NOMO-1 treated with DMSO at 0.1 percent for 48 hours (cell line): ENCODE data around the gene HNMT.

Source experiments
- DNase-seq: peaks from one replicate; lab custom pipeline; 2025; ENCODE audit not compliant: unreplicated experiment; lab: John Stamatoyannopoulos, UW

Gene HNMT

DNA sequence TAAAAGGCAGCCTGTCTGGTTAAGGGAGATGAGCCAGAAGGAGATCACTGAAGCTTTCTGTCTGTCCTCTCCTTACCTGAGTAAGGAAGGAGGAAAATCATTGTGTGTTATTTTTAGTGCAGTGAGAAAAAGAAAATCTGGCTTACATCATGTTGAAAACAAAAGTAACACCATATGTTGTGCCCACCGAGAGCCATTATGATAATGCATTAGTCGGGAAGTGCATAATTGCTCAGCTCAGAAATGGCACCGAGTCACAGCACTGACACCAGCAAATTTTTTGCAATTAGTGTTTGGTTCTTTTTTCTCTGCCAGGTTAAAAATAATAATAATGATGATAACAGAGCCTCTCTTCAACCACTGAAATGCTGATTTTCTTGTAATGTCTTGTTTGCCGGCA is 46.6 kb downstream of the HNMT start:
- DNase-seq, result no peak

DNA sequence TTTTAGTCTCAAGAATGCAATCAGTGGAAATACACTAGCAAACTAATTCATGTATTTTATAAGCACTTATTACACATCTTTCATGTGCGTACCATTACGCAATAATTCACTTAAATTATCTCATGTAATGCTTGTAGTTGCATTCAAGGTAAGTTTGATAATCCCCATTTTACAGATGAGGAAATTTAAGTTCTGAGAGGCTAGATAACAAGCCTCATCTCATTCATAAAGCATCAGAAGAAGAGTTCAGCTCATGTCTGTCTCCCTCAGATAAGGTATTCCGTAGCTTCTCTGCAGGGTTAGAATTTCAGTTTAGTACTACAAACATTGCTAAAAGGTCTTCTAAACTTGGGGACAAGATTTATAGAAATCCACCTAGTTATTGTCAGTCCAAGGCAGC is 47.8 kb downstream of the HNMT start:
- no peak for DNase-seq

DNA sequence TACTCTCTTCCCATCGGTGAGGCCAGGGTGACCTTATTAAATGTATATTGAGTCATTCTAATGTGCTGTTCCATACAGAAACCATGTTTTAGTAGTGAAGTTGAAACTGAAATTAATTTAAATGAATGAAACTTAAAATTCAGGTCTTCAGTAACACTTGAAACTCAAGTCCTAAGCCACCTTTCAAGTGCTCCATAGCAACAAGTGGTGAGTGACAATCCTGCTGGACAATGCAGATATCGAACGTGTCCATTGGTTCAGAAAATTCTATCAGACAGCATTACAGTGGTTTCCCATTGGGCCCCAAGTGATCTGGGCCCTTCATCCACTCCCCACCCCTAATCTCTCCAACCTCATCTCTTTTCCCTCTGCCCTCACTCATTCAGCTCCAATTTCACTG is 48.7 kb downstream of the HNMT start:
- DNase-seq, result no peak

DNA sequence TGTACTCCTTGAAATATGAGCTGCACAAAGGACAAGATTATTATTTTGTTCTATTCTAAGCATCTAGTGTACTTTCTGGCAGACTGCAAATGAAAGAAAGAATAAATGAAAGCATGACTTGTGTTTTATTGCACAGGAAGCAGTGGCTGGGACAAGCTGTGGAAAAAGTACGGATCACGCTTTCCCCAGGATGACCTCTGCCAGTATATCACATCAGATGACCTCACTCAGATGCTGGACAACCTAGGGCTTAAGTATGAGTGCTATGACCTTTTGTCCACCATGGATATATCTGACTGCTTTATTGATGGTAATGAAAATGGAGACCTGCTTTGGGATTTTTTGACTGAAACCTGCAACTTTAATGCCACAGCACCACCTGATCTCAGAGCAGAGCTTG is 49.4 kb downstream of the HNMT start:
- DNase-seq, result no peak

- no peak for DNase-seq
Measured at GRCh38 chr2:138015494-138015893, 51.2 kb downstream of the HNMT start.

- no peak for DNase-seq
Measured at GRCh38 chr2:138016351-138017087, 52.2 kb downstream of the HNMT start.

GRCh38 chr2:138017824-138018223 is 53.6 kb downstream of the HNMT start:
- no peak for DNase-seq

GRCh38 chr2:138018866-138019688 is 54.8 kb downstream of the HNMT start:
- no peak for DNase-seq

DNA sequence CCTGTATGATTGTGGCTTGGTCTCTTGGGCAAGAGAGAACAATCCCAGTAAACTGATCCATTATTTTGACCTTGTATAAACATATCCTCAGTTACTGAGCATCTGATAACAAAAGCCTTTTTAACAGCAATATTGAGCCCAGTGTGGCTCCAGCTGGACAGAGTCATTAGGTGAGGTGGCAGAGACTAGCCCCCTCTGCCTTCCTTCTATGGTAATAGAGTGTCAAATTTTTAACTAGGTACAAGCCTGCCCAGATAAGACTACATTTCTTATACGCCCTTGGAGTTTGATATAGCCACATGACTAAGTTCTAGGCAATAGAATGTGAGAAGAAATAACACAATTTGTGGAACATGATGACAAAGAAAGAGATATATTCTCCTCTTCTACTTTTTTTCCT is 56.2 kb downstream of the HNMT start:
- DNase-seq, result no peak

DNA sequence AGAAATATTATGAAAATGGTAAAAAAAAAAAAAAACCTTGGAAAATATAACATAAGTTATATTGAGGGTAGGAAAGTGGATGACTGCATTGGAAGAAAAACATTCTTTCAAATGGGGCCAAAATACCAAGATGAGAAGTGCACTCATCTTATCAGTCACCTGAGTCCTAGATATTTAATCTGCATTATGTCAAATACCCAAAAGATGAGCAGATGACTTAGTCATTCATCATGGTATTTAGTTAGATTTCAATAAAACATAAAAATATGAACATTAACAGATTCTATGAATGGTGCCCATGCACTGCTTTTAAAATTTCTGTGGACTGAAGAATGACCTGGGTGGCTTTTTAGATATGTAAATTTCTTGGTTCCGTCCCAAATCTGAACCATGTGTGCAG is 56.9 kb downstream of the HNMT start:
- no peak for DNase-seq

GRCh38 chr2:138023298-138023697 is 59.0 kb downstream of the HNMT start:
- peak; percentile 30 for DNase-seq

GRCh38 chr2:138023976-138024375 is 59.7 kb downstream of the HNMT start:
- no peak for DNase-seq

DNA sequence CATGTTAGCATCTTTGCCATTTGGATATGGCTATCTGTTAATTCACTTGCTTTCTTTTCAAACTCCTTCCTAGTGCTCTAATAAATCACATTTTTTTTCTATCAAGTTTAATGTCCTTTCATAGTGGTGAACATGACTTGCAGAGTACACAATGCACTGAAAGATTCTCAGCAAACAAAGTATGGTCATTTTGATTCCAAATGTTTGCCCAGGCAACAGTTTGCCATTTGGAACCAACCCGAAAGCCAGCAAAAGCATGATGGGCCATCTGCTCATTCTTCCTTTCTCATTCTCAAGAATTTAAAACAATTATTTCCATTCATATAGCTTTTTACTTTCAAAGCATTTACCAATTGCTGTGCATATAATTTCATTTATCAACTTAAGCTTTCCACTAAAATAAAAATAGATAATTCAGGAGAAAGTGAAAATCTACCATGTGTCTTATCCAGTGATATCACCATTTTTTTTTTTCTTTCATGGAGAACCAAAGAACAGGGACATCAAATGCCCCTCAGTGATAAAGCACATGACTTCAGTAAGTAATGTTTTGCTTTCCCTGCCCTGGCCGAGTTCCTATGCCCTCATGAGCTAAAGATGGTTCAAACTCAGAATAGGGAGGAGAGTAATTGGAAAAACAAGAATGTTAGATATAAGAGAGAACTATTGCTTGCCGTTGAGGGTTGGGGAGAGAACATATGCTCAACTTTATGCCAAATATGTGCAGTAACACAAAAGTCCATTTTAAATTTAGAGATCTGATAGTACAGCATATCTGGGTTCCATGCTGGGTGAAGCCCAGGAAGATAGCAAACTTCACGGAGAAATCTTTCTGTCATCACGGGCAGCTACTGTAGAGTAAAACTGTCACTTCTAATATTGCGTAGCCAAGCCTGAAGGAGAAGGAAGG is 62.1 kb downstream of the HNMT start:
- DNase-seq, result no peak

GRCh38 chr2:138028538-138028937 is 64.3 kb downstream of the HNMT start:
- DNase-seq, result peak; percentile 85

DNA sequence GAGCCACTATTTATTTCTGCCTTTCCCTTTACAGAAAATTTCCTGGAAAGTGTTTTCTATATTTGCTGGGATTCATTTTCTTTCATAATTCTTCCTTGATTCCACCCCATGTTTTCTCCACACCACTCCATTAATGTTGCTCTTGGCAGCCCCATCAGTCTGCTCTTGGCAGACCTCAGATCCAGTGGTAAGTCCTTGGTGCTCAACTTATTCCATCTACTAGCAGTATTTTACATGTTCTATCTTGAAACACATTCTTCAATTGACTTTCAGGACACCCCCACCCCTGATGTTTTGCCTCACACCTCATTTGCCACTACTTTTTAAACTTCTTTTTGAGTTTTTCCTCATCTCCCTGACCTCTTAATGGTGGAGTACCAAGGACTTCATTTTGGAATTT is 65.0 kb downstream of the HNMT start:
- DNase-seq, result no peak

GRCh38 chr2:138030459-138030858 is 66.2 kb downstream of the HNMT start:
- no peak for DNase-seq

- no peak for DNase-seq
Measured at GRCh38 chr2:138032334-138032733, 68.1 kb downstream of the HNMT start.

- DNase-seq, result no peak
Measured at GRCh38 chr2:138034536-138034935, 70.3 kb downstream of the HNMT start.

DNA sequence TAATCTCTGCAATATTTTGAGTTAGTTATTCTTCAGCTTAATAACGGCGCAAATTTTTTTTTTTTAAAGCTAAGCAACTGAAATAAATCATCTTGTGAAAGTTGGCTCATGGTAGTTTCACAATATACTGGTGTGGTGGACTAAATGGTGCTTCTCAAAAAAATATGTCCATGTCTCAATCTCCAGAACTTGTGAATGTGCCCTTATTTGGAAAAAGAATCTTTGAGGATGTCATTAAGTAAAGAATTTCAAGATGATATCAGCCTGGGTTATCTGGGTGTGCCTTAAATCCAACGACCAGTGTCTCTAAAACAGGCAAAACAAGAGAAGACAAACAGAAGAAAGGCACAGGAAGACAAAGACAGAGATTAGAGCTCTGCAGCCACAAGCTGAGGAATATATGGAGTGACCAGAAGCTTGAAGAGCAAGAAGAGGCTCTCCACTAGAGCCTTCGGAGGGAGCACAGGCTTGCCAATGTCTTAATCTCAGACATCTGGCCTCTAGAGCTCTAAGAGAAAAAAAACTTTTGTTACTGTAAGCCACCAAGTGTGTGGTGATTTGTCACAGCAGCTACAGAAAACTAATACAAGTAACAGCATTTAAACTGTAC is 71.4 kb downstream of the HNMT start:
- DNase-seq, result peak; percentile 88

DNA sequence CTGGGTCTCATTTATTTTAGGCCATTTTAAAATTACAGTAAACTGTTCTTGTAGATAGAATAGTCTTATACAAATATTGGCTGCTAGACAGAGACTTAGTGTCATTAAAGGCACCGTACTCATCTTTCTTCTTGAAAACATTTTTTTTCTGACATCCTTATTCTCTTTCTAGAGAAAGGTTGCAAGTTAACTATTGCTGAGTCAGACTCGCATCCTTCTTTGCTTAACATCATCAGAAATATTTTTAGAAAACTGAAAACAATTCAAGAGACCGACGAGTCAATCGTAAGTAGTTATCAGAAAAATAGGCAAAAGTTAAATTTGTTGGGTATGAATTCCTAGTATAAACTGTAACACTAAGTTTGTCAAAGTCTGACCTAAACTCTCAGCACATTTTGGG is 72.2 kb downstream of the HNMT start:
- DNase-seq, result peak; percentile 9

DNA sequence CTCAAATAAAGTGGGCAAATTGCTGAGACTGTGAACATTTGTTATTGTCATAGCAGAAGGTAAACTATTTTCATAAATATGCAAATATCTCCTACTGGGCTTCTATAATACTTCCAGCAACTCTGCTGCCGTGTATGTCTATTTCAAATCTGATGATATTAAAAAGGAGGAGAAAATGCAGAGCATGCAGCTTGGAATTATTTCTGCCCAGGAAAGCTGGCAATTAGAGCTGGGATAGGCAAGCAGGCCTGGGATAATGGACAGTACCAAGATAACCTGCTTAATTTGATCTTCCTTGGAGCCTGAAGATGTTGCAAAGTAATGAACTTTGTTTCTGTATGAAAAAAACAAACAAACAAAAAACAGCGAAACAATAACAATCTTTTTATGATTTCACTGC is 72.8 kb downstream of the HNMT start:
- DNase-seq, result no peak
